Measurements from ENCODE around the gene PURB. TPM values are rescaled to one million over a fixed set of nuclear protein-coding genes. Genes with fewer than 3 reads are reported as not detected.

Gene PURB
- polyA plus RNA-seq, 3 donors: 3.0 to 13.0 (median 3.0) TPM

GRCh38 chr7:44893710-44894234 lies 8.4 kb upstream of the PURB start:
- Histone ChIP-seq H3K4me1 (ENCODE audit: control insufficient read depth in 1 of 2, insufficient read depth in 2 of 2, low read length in 2 of 2) (no peaks in the 10 kb centered on the region), H3K27ac (ENCODE audit: low read depth in 1 of 2, low read length in 2 of 2) (no peak overlapping the region), H3K9me3 (replicated peaks in 1 of 2; ENCODE audit: control insufficient read depth in 1 of 2, insufficient read depth in 1 of 2, low read length in 2 of 2) (no peaks in the 10 kb centered on the region), H3K9ac (ENCODE audit: insufficient read depth, low read length, poor library complexity, severe bottlenecking) (no peak overlapping the region), H2AFZ (ENCODE audit: insufficient read depth, low read depth, low read length, poor library complexity, severe bottlenecking) (no peak overlapping the region), H3K4me2 (replicated peaks; ENCODE audit: extremely low read depth, low read length, poor library complexity, severe bottlenecking) (no peak overlapping the region), H3K4me3 (replicated peaks in 1 of 3; ENCODE audit: low read depth in 2 of 3, low read length in 3 of 3) (no peak overlapping the region), H3K36me3 (replicated peaks in 1 of 2; ENCODE audit: control insufficient read depth in 1 of 2, insufficient read depth in 2 of 2, low read length in 2 of 2) (no peaks in the 10 kb centered on the region), H4K20me1 (ENCODE audit: insufficient read depth, low read length) (no peaks in the 10 kb centered on the region), H3K79me2 (ENCODE audit: insufficient read depth, low read length) (no peaks in the 10 kb centered on the region), H3K27me3 (ENCODE audit: control insufficient read depth in 2 of 2, insufficient read depth in 2 of 2, low read length in 2 of 2) (no peaks in the 10 kb centered on the region)
- 60% methylated on average over 5 of the region's 8 CpGs for WGBS (ENCODE audit: insufficient coverage)
- Mint-ChIP-seq H3K27me3 (ENCODE audit: low read depth in 3 of 3) (peaks cover 0 to 4% (median 0%) of the 10 kb centered on the region in 3 donors), H3K4me3 (no peak overlapping the region), H3K4me1 (peaks cover 12% of the 10 kb centered on the region), H3K36me3 (no peaks in the 10 kb centered on the region), H3K9me3 (peaks cover 0 to 3% (median 0%) of the 10 kb centered on the region in 7 donors), H3K27ac (peak overlapping the region in 1 of 7 donors; percentile 31)
- intact Hi-C loops (cut with micrococcal nuclease): loop anchor here in 1 of 2 donors (5.0 kb wide), 1 partner anchor 36 kb away; no protein-coding TSS in a partner anchor
- DNase-seq: no peak
- TF ChIP-seq CTCF (IDR thresholded peaks at IDR 0.05): no peak

GRCh38 chr7:44891791-44892190 lies 6.5 kb upstream of the PURB start:
- Mint-ChIP-seq H3K9me3 (no peaks in the 10 kb centered on the region), H3K4me1 (peaks cover 20% of the 10 kb centered on the region), H3K4me3 (no peak overlapping the region), H3K27ac (peak overlapping the region in 4 of 7 donors; percentile 41 to 51 (median 44)), H3K36me3 (no peaks in the 10 kb centered on the region), H3K27me3 (ENCODE audit: low read depth in 3 of 3) (peaks cover 0 to 2% (median 0%) of the 10 kb centered on the region in 3 donors)
- DNase-seq: no peak
- no peaks in the 10 kb centered on the region for H3K79me2 ChIP-seq (ENCODE audit: insufficient read depth, low read length)
- peak overlapping the region in 1 of 2 donors; percentile 14 for H3K27ac ChIP-seq (ENCODE audit: low read depth in 1 of 2, low read length in 2 of 2)
- H3K9ac ChIP-seq (ENCODE audit: insufficient read depth, low read length, poor library complexity, severe bottlenecking): no peak overlapping the region
- no peaks in the 10 kb centered on the region for H4K20me1 ChIP-seq (ENCODE audit: insufficient read depth, low read length)
- no peaks in the 10 kb centered on the region for H3K9me3 ChIP-seq (replicated peaks in 1 of 2; ENCODE audit: control insufficient read depth in 1 of 2, insufficient read depth in 1 of 2, low read length in 2 of 2)
- H3K27me3 ChIP-seq (ENCODE audit: control insufficient read depth in 2 of 2, insufficient read depth in 2 of 2, low read length in 2 of 2): no peaks in the 10 kb centered on the region
- WGBS (ENCODE audit: insufficient coverage): 91% methylated on average over 1 of the region's 1 CpG
- peaks cover 10 to 14% of the 10 kb centered on the region in 2 donors for H3K4me1 ChIP-seq (ENCODE audit: control insufficient read depth in 1 of 2, insufficient read depth in 2 of 2, low read length in 2 of 2)
- H3K4me2 ChIP-seq (replicated peaks; ENCODE audit: extremely low read depth, low read length, poor library complexity, severe bottlenecking): no peak overlapping the region
- no peak for TF ChIP-seq CTCF (IDR thresholded peaks at IDR 0.05)
- intact Hi-C loops (cut with micrococcal nuclease): loop anchor here in 1 of 2 donors (5.0 kb wide), 1 partner anchor 34 kb away; no protein-coding TSS in a partner anchor
- H3K36me3 ChIP-seq (replicated peaks in 1 of 2; ENCODE audit: control insufficient read depth in 1 of 2, insufficient read depth in 2 of 2, low read length in 2 of 2): no peaks in the 10 kb centered on the region
- no peak overlapping the region for H2AFZ ChIP-seq (ENCODE audit: insufficient read depth, low read depth, low read length, poor library complexity, severe bottlenecking)
- no peak overlapping the region for H3K4me3 ChIP-seq (replicated peaks in 1 of 3; ENCODE audit: low read depth in 2 of 3, low read length in 3 of 3)

Measured in CD14-positive monocyte (primary cell).